GM12874 (cell line): ENCODE results near the gene CEP85L.

ENCODE experiments used
- TF ChIP-seq, protein P1 (sequence below): IDR thresholded peaks from 2 replicates; pipeline ENCODE4 v1.5.1; 2011; ENCODE audit warnings: low read depth, mild to moderate bottlenecking, control low read depth, low read length, moderate library complexity; ENCODE audit not compliant: insufficient read depth

The CEP85L gene

DNA sequence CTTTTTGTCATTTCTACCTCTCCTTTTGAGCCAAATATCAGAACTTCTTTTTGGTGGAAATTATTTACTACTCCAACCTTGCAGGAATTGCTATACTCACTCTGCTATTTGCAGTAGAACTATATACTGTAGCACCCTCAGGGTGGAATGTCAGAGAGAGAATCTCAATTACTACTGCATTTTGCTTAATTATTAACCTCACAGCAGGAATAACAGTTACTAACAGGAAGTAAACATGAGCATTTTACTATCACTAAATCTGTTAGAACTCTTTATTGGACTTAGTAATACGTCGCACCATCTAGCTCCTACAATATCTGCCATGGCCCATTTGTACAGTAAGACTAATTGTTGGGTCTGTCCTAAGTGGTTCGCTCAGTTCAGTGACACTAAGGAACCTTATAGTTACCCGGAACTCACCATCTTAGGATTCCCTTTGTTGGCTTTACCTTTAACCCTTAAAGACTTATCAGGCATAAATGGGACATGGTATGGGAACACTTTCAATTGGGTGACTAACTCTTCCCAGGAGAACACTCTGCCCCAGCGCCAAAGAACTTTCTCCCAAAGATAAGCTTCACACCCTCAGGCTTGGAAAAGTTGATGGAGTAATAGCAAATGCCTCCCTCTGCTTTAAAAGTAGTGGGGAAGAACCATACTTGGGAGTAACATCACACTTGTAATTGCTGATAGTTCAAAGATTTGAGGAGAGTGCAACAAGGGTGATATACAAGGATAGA lies 64.5 kb downstream of the CEP85L start:
- TF ChIP-seq, protein P1, sequence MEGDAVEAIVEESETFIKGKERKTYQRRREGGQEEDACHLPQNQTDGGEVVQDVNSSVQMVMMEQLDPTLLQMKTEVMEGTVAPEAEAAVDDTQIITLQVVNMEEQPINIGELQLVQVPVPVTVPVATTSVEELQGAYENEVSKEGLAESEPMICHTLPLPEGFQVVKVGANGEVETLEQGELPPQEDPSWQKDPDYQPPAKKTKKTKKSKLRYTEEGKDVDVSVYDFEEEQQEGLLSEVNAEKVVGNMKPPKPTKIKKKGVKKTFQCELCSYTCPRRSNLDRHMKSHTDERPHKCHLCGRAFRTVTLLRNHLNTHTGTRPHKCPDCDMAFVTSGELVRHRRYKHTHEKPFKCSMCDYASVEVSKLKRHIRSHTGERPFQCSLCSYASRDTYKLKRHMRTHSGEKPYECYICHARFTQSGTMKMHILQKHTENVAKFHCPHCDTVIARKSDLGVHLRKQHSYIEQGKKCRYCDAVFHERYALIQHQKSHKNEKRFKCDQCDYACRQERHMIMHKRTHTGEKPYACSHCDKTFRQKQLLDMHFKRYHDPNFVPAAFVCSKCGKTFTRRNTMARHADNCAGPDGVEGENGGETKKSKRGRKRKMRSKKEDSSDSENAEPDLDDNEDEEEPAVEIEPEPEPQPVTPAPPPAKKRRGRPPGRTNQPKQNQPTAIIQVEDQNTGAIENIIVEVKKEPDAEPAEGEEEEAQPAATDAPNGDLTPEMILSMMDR, result no peak

GRCh38 chr6:118584911-118585310 lies 66.5 kb downstream of the CEP85L start:
- TF ChIP-seq, protein P1, result no peak

DNA sequence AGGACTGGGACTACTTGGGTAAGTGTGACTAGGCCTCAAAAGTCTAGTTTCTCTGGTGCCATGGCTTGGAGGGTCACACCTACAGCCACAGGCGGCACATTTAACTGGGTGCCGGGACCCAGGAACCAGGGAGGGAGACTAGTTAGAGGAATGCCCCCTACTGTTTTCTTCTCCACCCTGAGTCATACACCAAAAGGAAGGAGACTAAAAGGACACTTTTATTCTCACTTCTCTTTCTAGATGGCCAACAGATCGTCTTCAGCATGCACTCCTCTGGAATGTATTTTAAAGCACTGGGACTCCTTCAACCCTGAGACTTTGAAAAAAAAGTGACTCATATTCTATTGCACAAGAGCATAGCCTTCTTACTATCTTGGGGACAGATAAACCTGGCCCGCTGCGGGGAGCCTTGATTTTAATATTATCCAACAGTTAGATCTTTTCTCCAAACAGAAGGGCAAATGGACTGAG lies 69.9 kb downstream of the CEP85L start:
- TF ChIP-seq, protein P1, result no peak

GRCh38 chr6:118580585-118581419 lies 70.6 kb downstream of the CEP85L start:
- TF ChIP-seq, protein P1, result peak; percentile 53; the same call in 1 of the 2 replicates

DNA sequence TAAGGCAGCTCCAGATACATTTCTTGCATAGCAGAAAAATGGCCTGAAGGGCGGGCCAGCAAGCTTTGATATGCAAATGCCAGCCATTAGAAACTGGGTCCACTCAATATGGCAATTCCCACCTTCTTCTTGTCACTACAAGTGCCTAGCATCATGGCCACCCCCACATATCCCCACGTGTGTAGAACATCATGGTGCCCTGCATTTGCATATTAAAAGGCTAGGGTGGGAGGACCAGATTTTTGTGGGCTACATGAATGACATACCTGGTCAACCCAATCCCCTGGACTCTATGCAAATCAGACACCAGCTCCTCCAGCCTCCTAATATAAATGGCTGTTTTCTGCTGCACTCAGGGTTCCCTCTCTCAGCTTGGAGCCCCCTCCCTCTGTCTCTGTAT lies 71.6 kb downstream of the CEP85L start:
- TF ChIP-seq, protein P1, result no peak

- TF ChIP-seq, protein P1, result no peak
Observed at GRCh38 chr6:118578617-118579016, 72.8 kb downstream of the CEP85L start.

GRCh38 chr6:118577972-118578371 lies 73.4 kb downstream of the CEP85L start:
- TF ChIP-seq, protein P1, result no peak
